Panc1 (cell line): ENCODE results near the gene MTMR2. TPM values are rescaled to one million over a fixed set of nuclear protein-coding genes. Genes with fewer than 3 reads are reported as not detected.

ENCODE experiments used
- ATAC-seq: fragments of 200-7000 bp; cut with Tn5 transposase; 2 replicates; pipeline ENCODE4 v1.9.1; 2020; ENCODE audit warnings: mild to moderate bottlenecking, moderate library complexity
- BruUV-seq: library from RNA; stranded (reverse); fragments of 400-500 nt; replicated peaks from 2 replicates; lab custom pipeline; 2021; lab: Mats Ljungman, UMichigan
- CTCF ChIA-PET: fragments of 300-600 bp; sonication (Branson Sonifier 250); formaldehyde crosslinking; loops from one replicate; lab custom pipeline; 2022; ENCODE audit warnings: antibody characterized with exemption; lab: Charles Lee
- POLR2A ChIA-PET: fragments of 300-600 bp; sonication (Branson Sonifier 250); formaldehyde crosslinking; loops from one replicate; lab custom pipeline; 2022; ENCODE audit warnings: antibody characterized with exemption; lab: Charles Lee
- DNase-seq: peaks from one replicate; pipeline ENCODE4 v3.0.0-alpha.2; 2010; ENCODE audit warnings: low read depth, low spot score
- H3K27ac ChIP-seq: 2 replicates; pipeline ENCODE4 v1.5.1; 2011; ENCODE audit warnings: mild to moderate bottlenecking, low read length, inconsistent platforms
- H3K27me3 ChIP-seq: fragments of 200-500 bp; sonication (Bioruptor generic); 2 replicates; pipeline ENCODE4 v1.6.0; 2014; ENCODE audit warnings: low read length, inconsistent platforms; ENCODE audit not compliant: control insufficient read depth, insufficient read depth
- H3K36me3 ChIP-seq: fragments of 200-500 bp; sonication (Bioruptor generic); 2 replicates; pipeline ENCODE4 v1.5.1; 2014; ENCODE audit warnings: inconsistent platforms, mild to moderate bottlenecking, low read length, moderate library complexity; ENCODE audit not compliant: control insufficient read depth, insufficient read depth
- H3K4me1 ChIP-seq: 2 replicates; pipeline ENCODE4 v1.5.1; 2011; ENCODE audit warnings: inconsistent platforms, mild to moderate bottlenecking, low read length, moderate library complexity; ENCODE audit not compliant: control insufficient read depth, insufficient read depth
- H3K4me3 ChIP-seq, 2 experiments: 2 replicates each; pipeline ENCODE4 v1.5.1; 2011 to 2012; ENCODE audit warnings: low read depth in 2 of 2, low read length in 2 of 2, mild to moderate bottlenecking in 2 of 2, inconsistent platforms in 1 of 2, moderate library complexity in 1 of 2
- H3K9me3 ChIP-seq: fragments of 200-500 bp; sonication (Bioruptor generic); 2 replicates; pipeline ENCODE4 v1.5.1; 2014; ENCODE audit warnings: low read depth, mild to moderate bottlenecking, inconsistent platforms, low read length, moderate library complexity; ENCODE audit not compliant: control insufficient read depth, insufficient read depth
- POLR2AphosphoS5 ChIP-seq: IDR thresholded peaks from 2 replicates; pipeline ENCODE4 v1.6.1; 2012; ENCODE audit warnings: mild to moderate bottlenecking, low read depth, low read length, moderate library complexity
- SIN3A ChIP-seq: IDR thresholded peaks from 2 replicates; pipeline ENCODE4 v1.6.1; 2012; ENCODE audit warnings: low read depth, mild to moderate bottlenecking, low read length, moderate library complexity, borderline replicate concordance; ENCODE audit not compliant: insufficient read depth
- TCF7L2 ChIP-seq: IDR thresholded peaks from 2 replicates; pipeline ENCODE4 v1.6.1; 2011; ENCODE audit warnings: mild to moderate bottlenecking, low read depth, low read length, inconsistent platforms
- in situ Hi-C: cut with HindIII; loops from 2 replicates; pipeline ENCODE4 v1.10.0; 2016; ENCODE audit warnings: low sequenced_read_pairs, low pct_unique_long_range_greater_than_20kb
- intact Hi-C: fragments of 100-400 bp; cut with micrococcal nuclease; formaldehyde crosslinking; loops from one replicate; pipeline ENCODE4 v1.10.0; 2022; ENCODE audit not compliant: unreplicated experiment
- total RNA-seq: library from RNA; stranded (reverse); gene quantifications from one replicate; pipeline ENCODE4 v1.2.1, GENCODE V29; 2021; ENCODE audit not compliant: unreplicated experiment
- TF ChIP-seq, protein P1 (sequence below): fragments of 450-650 bp; IDR thresholded peaks from 2 replicates; pipeline ENCODE4 v1.5.1; 2017; ENCODE audit warnings: mild to moderate bottlenecking
- TF ChIP-seq, protein P2 (sequence below), 2 experiments: IDR thresholded peaks; 2 replicates each; pipeline ENCODE4 v1.6.1; 2011 to 2012; ENCODE audit warnings: low read depth in 2 of 2, control low read depth in 1 of 2, low read length in 1 of 2, mild to moderate bottlenecking in 1 of 2, moderate library complexity in 1 of 2; ENCODE audit not compliant: insufficient read depth in 1 of 2

The MTMR2 gene
- total RNA-seq, 1 experiment from 2014 or later, result 44.8 TPM

DNA sequence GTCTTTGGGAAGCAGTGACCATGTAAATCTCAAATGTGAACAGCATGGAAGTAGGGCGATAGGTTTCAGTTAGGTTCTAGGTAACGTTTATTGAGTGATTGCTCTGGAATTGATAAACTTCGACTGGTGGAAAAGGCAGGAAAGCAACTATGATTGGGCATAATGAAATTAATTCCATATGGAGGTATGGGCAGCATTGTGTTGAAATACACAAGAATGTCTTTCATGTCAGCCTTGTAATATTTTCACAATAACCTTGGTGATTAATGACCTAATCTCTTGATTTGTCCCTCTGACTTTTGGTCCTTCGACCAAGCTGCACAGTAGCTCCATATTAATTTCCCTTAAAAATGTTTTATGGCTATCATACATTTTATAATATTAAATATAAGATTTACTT, 130.8 kb downstream of the MTMR2 start:
- DNase-seq, result no peak
- in situ Hi-C loops, result no loop called here

DNA sequence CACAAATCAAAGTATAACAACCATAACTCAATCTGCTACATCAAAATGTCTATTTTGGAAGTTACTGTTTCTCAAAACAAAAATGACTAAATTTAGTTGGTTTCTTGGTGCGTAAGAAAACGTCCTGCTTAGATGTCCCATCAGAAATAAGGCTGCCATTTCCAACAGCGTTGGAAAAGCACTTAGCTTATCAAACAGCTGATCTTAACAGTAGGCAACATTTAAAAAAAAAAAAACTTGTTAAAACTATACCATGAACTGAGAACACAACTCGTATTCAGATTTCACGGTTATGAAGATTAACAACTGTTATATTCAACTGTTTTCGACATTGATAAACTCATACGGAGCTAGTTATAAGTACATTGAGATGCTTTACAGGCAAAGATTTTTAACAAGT, 131.2 kb downstream of the MTMR2 start:
- BruUV-seq, result no TSS peak
- Histone ChIP-seq H3K27me3 (no peaks in the 10 kb centered on the region), H3K27ac (no peak overlapping the region), H3K9me3 (no peaks in the 10 kb centered on the region), H3K4me3 (no peak overlapping the region), H3K36me3 (peaks cover 7% of the 10 kb centered on the region), H3K4me1 (peaks cover 29% of the 10 kb centered on the region)
- POLR2A ChIA-PET, result interaction anchor here (0.5 kb wide), 1 partner anchor 14 kb away, joined by 3 read pairs; no protein-coding TSS in a partner anchor
- ATAC-seq, result no peak
- intact Hi-C loops (loop anchor here (5.0 kb wide), 1 partner anchor 635 kb away; no protein-coding TSS in a partner anchor), in situ Hi-C loops (no loop called here)
- CTCF ChIA-PET, result interaction anchor here (0.6 kb wide), 2 partner anchors 227 to 635 kb away, joined by 3 to 5 read pairs; no protein-coding TSS in a partner anchor
- TF ChIP-seq, protein P1, sequence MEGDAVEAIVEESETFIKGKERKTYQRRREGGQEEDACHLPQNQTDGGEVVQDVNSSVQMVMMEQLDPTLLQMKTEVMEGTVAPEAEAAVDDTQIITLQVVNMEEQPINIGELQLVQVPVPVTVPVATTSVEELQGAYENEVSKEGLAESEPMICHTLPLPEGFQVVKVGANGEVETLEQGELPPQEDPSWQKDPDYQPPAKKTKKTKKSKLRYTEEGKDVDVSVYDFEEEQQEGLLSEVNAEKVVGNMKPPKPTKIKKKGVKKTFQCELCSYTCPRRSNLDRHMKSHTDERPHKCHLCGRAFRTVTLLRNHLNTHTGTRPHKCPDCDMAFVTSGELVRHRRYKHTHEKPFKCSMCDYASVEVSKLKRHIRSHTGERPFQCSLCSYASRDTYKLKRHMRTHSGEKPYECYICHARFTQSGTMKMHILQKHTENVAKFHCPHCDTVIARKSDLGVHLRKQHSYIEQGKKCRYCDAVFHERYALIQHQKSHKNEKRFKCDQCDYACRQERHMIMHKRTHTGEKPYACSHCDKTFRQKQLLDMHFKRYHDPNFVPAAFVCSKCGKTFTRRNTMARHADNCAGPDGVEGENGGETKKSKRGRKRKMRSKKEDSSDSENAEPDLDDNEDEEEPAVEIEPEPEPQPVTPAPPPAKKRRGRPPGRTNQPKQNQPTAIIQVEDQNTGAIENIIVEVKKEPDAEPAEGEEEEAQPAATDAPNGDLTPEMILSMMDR, result no peak
- TF ChIP-seq TCF7L2 (no peak), POLR2AphosphoS5 (no peak), SIN3A (no peak)
- TF ChIP-seq, protein P2, sequence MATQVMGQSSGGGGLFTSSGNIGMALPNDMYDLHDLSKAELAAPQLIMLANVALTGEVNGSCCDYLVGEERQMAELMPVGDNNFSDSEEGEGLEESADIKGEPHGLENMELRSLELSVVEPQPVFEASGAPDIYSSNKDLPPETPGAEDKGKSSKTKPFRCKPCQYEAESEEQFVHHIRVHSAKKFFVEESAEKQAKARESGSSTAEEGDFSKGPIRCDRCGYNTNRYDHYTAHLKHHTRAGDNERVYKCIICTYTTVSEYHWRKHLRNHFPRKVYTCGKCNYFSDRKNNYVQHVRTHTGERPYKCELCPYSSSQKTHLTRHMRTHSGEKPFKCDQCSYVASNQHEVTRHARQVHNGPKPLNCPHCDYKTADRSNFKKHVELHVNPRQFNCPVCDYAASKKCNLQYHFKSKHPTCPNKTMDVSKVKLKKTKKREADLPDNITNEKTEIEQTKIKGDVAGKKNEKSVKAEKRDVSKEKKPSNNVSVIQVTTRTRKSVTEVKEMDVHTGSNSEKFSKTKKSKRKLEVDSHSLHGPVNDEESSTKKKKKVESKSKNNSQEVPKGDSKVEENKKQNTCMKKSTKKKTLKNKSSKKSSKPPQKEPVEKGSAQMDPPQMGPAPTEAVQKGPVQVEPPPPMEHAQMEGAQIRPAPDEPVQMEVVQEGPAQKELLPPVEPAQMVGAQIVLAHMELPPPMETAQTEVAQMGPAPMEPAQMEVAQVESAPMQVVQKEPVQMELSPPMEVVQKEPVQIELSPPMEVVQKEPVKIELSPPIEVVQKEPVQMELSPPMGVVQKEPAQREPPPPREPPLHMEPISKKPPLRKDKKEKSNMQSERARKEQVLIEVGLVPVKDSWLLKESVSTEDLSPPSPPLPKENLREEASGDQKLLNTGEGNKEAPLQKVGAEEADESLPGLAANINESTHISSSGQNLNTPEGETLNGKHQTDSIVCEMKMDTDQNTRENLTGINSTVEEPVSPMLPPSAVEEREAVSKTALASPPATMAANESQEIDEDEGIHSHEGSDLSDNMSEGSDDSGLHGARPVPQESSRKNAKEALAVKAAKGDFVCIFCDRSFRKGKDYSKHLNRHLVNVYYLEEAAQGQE (IDR thresholded peaks at IDR 0.05; ENCODE audit: insufficient read depth in 1 of 2, low read depth in 2 of 2, low read length in 1 of 2), result no peak
- no peak for DNase-seq

More for the DNA sequence above, 130.8 kb downstream of the MTMR2 start:
- Histone ChIP-seq H3K4me3 (no peak overlapping the region), H3K36me3 (peaks cover 3% of the 10 kb centered on the region), H3K27me3 (no peaks in the 10 kb centered on the region), H3K27ac (no peak overlapping the region), H3K9me3 (no peaks in the 10 kb centered on the region), H3K4me1 (peaks cover 27% of the 10 kb centered on the region)
- TF ChIP-seq POLR2AphosphoS5 (no peak), SIN3A (no peak), TCF7L2 (no peak)
- TF ChIP-seq, protein P1, result no peak
- TF ChIP-seq, protein P2 (IDR thresholded peaks at IDR 0.05; ENCODE audit: insufficient read depth in 1 of 2, low read depth in 2 of 2, low read length in 1 of 2), result no peak
- POLR2A ChIA-PET, result interaction anchor here (0.5 kb wide), 1 partner anchor 14 kb away, joined by 3 read pairs; no protein-coding TSS in a partner anchor
- CTCF ChIA-PET, result interaction anchor here (0.6 kb wide), 1 partner anchor 634 kb away, joined by 3 read pairs; no protein-coding TSS in a partner anchor
- BruUV-seq, result no TSS peak
- ATAC-seq, result no peak
- intact Hi-C loops, result loop anchor here (5.0 kb wide), 1 partner anchor 634 kb away; no protein-coding TSS in a partner anchor
